ENCODE measurements around the gene MAPK8IP1.

The MAPK8IP1 gene

DNA sequence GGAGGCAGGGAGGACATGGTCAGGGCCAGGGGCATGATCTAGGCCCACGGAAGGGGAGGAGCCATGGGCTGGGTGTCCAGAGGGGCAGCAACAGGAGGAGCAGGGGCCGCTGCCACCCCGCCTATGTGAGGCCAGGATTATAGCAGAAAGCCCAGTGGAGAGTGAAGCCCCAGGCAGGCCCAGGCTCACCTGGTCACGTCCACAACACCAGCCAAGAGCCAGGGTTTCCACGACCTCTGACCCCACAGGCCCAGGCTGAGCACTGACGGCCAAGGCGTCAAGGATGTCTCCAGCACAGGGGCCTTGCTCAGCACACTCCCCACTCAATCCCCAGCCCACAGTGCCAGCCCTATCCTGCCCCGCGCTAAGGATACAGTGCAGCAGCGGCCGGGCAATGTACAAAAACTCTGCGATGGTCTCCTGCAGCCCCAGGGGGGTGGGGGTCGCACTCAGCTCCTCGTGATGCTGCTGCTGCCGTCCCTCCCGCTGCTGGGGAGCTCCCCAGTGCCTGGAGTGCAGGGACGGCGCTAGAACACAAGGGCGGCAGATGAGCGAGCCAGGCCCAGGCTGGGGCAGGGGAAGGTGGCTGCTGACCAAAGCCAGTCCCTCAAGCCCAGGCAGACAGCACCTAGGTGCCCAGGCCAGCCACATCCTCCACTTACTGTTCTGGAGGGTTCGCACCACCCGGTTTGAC is 28.6 kb downstream of the MAPK8IP1 start:
- no peak for DNase-seq

DNA sequence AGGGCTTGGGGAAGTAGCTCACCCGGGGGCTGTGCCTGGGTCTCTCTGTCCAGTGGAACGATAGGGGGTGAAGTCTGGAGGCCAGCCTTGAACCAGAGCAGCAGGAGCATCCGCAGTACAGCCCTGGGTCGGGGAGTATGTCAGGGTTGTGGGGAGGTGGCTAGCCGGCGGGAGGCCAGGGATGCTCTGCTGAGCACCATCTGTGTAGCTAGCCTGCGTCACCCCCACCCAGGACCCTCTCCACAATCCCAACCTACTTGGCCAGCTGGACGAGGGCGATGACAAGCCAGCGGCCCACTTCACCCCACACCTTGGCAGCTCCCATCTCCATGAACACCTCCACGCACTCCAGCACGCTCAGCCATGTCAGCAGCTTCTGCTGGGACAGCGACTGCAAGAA is 30.0 kb downstream of the MAPK8IP1 start:
- no peak for DNase-seq

DNA sequence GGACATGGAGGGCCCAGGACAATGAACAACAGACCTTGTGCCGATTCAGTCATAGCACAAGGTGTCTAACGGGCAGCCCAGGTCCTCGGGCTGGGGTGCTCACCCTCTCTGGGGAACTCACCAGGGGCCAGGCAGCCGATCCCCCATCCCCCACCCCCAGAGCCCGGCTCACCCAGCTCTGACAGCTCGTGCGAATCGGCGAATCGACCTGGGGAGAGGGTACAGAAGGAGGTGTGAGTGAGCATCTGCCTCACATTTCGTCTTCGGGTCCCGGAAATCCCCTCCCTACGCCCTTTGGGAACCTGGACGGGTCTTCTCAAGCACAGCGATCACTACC is 31.8 kb downstream of the MAPK8IP1 start:
- no peak for DNase-seq

DNA sequence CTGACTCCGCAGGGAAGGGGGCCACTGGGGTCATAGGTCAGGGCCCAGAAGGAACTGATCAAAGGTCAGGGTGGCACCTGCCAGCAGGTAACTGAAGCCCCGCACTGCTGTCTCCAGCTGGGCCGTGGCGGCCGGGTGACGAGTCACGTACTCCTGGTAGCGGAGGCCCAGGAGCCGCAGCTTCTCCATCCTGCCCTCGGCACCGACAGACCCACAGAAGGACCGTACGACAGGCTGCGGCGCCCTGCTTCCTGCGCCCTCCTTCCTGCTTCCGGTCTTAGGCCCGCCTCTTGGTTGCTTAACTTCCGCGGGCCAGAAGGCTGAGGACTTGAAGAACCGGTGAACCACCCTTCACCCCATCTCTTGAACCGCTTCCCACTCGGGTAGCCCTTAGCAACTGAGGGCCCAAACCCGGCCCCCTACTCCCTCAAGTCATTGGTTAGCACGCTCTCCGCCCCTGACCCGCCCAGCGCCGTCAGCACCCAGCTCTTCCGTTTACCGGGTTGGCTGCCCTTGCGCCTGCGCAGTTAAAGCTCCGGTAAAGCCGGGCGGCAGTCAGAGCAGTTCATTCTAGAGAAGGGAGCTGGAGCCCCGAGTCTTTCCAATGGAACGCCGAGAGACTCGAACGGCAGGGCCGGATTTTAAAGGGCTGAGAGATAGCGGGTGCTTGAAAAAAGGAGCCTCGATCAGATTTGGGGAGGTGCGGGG is 32.3 kb downstream of the MAPK8IP1 start, which contains the start of gene PEX16:
Gene PEX16, minus strand, starts transcription at position 255 of the 708 bp plus-strand sequence. Its CDS starts 66 bp downstream, at position 189.
- DNase-seq, result peak; percentile 96

DNA sequence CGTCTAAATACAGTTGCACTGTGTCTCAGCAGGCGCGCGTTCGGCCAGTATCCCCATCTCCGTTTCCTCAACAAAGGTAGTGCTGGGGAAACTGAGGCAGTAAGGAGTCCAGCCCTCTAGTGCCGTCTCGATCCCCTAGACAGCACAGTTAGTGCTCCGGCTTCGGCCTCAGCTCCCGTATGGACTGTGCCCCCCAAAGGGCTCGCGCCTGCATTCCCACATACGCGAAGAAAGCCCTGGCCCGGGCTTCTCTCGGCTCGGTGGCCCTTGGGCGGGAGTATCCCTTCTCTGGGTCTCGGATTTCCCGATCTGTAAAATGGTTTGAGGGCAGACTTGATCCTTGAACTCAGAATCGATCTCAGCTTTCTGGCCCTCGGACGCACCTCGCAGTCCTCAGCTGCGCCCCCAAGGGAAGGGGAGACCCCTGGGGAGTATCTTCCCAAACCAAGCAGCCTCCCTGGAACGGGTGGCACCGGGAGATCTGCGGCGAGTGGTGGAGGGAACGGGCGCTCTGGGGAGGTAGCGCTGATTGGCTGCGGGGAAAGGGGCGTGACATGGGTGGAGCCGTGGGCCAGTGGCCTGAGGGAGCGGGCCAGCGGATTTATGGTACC is 33.0 kb downstream of the MAPK8IP1 start:
- peak; percentile 80 for DNase-seq

DNA sequence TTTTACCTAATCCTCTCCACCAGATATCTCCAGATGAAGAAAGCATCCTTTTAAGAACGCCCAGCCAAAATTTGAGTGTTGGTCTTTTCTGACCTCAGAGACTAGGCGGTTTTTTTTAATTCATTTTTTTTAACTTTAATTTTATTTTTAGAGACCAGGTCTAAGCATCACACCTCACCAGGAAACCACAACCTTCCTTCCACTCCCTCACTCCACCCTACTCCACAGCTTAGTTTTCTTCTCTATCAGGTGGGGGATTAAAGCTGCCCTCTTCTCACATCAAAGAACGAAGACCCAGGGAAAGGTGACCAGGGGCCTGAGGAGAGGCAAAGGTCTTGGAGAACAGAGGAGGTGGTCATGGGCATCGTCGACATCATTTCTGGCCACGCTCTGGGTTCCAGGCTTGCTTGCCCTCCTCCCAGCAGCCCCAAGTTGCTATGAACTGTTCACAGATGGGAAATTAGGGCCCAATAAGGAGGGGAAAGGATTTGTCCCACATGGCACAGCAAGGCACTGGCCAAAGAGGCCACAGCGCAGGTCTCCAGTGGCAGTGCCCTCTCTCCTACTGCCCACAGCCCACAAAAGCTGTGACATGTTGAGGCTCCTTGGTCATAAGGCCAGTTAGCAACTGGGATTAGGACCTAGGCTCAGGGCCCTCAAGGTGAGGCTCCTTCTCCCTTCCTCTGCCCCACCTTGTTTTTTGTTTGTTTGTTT is 33.7 kb downstream of the MAPK8IP1 start:
- DNase-seq, result no peak

DNA sequence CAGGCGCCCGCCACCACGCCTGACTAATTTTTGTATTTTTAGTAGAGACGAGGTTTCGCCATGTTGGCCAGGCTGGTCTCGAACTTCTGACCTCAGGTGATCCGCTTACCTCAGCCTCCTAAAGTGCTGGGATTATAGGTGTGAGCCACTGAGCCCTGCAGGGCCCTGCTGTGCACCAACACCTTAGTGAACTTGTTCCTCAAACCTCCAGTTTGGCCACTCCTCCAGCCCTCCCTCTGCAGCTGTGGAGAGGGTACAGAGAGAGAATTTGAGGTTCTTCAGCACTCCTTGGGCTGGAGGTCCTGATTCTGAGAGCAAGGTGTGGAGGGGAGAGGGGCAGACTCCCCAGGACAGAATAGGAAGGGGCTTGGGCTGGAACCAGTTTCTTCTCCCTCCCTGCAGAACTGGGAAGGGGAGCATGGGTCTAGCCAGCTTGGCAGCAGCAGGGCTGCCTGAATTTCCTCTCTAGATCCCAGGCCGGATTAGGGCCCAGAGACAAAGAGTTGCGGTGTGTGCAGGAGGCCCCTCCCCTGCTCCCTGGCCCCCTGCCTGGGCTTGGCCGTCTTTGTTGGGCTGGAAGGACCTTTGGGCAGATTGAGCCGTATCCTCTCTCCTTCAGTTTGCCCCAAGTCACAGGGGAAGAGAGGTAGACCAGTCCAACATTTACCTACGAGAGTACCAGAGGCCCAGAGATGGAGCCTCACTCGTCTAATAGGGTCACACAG is 34.5 kb downstream of the MAPK8IP1 start:
- no peak for DNase-seq

DNA sequence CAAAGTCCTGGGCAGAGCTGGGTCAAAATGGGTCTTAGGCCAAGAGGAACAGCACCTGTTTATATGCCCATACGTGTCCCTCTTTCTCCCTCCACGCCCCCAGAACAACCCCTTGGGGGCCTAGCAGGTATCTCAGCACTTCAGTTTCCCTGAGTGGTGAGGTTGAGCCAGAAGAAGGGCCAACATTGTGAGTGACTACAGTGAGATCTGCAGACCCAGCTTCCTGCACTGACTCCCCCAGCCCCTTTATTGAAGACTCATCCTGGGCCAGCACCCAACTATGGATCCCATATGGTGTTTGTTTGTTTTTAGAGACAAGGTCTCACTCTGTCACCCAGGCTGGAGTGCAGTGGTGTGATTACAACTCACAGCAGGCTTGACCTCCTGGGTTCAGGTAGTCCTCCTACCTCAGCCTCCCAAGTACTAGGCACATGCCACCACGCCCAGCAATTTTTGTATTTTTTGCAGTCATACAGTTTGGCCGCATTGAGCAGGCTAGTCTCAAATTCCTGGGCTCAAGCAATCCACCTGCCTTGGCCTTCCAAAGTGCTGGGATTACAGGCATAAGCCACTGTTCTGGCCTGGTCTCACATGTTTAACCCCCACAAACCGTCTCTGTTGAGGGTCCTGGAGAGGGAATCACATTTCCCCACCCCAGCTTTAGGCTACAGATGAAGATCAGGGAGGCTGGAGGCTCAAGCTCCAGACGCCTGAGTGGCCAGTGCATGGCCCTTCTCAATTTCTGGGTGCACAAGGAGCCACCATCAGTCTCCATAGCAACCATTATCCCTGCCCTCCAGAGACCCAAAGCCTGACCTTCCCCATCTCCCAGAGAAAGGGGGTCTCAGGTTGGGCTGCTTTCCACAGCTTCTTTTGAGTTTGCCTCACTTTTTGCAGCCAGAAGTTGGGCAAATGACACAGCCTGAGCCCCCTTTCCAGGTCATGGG is 35.4 kb downstream of the MAPK8IP1 start:
- DNase-seq, result no peak

DNA sequence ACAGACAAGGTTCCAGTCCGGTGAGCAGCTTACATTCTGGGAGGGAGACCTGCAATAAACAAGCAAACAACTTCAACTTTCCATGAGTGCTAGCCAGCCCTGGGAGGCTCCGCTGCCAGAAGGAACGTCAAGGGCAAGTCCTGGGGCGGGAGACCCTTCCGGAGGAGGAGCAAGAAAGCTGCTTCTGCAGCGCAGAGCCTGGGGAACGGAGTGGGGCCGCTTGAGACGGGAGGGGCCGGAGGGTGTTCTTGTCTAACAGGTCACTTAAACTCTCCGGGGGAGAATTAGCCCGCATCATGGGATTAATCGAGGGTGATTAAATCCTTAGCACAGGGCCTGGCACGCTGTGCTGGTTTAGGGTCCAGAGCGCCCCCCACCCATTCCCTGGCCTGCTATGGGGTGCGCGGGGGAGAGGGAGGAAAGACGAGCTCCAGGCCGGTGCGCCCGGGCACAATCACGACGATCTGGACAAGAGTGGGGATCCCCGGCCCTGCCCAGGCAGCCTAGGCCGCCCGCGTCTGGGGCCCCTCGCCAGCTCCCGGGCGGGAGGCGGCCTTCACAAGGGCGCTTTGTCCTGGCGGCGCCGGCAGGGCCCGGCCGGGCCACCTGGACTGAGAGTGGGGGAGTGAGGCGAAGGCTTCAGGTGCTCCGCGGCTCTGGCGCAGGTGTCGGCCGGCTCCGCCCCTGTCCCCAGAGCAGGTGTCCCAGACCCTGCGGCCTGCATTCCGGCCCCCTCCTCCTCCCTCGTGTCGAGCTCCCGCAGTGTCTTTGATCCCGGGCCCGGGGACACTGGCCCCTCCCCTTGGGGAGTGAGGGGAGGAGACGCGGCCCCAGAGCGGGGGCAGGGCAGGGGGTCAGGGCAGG is 36.3 kb downstream of the MAPK8IP1 start:
- no peak for DNase-seq

DNA sequence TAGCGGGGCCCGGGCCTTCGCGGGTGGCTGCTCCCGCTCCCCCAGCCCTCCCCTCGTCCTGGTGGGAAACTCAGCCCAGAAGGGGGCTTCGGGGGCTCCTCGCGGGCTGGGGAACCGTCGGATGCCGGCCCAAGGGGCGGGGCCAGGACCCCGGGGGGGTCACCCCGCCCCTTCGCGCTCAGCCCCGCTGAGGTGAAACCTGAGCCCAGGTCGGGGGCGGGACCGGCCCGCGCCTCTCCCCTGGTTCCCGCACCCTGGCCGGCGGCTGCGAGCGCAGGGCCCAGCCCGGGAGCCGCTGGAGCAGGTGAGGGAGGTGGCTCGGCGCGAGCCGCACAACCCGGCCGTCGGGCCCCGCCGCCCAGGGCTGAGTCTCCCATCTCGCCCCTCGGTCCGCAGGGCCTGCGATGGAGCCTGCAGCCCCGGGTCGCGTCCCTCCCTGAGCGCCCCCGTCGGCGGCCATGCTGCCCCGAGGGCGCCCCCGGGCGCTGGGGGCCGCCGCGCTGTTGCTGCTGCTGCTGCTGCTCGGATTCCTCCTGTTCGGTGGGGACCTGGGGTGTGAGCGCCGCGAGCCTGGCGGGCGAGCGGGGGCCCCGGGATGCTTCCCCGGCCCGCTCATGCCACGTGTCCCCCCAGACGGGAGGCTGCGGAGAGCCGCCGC is 37.1 kb downstream of the MAPK8IP1 start, which contains the start of gene LARGE2:
Gene LARGE2, plus strand, starts transcription at position 232 of the 658 bp plus-strand sequence. Its CDS starts 227 bp downstream, at position 459.
- no peak for DNase-seq

DNA sequence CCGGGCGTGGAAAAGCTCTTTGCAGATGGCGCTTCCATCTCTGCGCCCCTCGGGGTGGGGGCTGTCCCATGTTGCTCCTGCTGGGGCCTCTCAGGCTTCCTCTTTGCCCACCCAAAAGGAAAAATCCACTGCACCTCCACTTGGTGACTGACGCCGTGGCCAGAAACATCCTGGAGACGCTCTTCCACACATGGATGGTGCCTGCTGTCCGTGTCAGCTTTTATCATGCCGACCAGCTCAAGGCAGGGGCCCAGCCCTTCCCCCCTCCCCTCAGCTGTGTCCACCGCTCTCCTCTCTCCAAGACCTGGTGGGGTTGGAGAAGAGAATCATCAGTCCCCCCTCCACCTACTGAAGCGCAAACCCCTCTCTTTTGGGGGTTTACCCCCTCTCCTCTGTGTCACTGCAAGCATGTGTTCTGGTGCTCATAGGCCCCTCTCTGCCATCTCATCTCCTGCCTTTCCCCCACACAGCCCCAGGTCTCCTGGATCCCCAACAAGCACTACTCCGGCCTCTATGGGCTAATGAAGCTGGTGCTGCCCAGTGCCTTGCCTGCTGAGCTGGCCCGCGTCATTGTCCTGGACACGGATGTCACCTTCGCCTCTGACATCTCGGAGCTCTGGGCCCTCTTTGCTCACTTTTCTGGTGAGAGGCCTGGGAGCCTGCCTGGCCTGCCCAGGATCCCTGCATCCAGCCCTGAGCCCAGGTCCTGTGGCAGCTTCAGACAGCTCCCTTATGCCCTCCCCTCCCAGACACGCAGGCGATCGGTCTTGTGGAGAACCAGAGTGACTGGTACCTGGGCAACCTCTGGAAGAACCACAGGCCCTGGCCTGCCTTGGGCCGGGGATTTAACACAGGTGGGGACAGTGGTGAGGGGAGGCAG is 38.8 kb downstream of the MAPK8IP1 start:
- no peak for DNase-seq

DNA sequence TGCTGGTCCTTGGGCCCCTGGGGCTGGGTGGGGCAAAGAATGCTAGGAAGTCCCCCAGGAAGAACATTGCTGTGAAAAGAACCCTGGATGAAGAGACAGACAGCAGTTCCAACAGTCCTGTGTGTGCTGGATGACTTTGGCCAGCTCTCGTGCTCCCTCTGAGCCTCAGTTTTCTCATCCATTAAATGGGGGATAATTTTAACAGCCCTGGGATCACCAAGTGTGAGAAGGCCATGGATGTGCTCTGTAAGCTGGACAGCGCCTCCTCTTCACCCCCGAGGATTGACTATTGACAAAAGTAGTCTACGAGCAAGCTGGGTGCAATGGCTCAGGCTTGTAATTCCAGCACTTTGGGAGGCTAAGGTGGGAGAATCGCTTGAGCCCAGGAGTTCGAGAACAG is 39.5 kb downstream of the MAPK8IP1 start:
- no peak for DNase-seq

DNA sequence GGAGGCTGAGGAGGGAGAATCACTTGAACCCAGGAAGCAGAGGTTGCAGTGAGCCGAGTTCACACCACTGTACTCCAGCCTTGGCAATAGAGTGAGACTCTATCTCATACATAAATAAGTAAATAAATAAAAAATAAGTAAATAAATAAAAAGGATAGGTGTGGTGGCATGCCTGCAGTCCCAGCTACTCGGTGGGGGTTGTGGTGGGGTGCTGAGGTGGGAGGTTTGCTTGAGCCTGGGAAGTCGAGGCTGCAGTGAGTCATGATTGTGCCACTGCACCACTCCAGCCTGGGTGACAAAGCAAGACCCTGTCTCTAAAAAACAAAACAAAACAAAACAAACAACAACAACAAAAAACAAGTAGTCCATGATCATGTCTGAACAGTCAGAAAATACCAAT is 40.1 kb downstream of the MAPK8IP1 start:
- no peak for DNase-seq

DNA sequence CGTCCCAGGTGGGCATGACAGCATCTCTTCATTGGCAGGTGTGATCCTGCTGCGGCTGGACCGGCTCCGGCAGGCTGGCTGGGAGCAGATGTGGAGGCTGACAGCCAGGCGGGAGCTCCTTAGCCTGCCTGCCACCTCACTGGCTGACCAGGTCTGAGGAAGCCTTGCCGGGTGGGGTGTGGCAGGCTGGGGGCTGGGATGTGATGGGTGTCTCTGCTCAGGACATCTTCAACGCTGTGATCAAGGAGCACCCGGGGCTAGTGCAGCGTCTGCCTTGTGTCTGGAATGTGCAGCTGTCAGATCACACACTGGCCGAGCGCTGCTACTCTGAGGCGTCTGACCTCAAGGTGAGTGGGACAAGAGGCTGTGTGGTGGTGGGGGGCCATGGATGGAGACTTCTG is 40.5 kb downstream of the MAPK8IP1 start:
- DNase-seq, result no peak

DNA sequence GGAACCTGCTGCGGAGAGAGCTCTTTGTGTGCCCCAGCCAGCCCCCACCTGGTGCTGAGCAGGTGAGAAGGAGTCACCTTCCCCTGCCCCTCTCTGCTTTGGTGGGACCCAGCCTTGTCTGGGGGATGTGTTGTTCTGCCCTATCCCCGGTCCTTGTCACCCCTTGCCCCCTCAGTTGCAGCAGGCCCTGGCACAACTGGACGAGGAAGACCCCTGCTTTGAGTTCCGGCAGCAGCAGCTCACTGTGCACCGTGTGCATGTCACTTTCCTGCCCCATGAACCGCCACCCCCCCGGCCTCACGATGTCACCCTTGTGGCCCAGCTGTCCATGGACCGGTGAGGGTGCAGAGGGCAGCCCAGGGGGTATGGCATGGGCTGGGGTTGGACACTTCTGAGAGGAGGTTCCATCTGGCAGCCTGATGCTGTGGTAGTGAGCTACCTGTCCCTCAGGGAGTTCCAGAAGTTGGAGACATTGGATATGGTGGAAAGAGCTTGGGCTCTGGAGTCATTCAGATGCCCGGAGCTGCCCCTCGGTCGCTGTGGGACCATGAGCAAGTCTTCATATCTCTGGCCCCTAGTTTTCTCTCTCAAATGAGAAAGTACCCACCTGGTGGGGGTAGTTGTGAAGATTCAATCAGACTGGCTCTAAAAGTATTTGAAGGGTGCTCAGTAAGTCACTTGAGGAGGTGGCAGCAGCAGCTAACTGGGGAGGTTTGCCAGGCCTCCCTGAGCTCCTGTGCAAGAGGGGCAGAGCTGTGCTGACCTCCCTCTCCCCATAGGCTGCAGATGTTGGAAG is 41.3 kb downstream of the MAPK8IP1 start:
- no peak for DNase-seq

DNA sequence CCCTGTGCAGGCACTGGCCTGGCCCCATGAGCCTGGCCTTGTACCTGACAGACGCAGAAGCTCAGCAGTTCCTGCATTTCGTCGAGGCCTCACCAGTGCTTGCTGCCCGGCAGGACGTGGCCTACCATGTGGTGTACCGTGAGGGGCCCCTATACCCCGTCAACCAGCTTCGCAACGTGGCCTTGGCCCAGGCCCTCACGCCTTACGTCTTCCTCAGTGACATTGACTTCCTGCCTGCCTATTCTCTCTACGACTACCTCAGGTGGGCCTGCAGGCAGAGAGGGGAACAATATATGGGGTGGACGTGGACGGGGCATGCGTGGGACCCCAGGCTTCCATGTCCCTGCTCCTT is 41.9 kb downstream of the MAPK8IP1 start:
- no peak for DNase-seq

DNA sequence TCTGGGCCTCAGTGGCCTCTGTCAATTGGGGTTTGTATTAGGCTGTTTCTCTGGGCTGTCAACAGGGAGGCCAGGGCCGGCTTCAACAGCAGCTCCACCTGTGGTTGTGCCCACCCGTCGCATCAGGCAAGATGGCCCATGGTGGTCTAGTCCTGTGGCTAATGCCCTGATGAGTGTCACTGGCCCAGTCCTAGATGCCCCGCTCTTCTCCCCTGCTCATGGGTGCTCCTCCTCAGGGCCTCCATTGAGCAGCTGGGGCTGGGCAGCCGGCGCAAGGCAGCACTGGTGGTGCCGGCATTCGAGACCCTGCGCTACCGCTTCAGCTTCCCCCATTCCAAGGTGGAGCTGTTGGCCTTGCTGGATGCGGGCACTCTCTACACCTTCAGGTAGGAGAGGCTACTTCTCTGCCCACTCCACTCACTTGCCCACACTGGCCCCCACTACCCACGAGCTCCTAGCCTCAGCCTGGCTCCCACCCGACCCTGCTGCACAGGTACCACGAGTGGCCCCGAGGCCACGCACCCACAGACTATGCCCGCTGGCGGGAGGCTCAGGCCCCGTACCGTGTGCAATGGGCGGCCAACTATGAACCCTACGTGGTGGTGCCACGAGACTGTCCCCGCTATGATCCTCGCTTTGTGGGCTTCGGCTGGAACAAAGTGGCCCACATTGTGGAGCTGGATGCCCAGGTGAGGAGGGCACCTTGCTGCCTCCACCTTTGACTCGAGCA is 42.4 kb downstream of the MAPK8IP1 start:
- no peak for DNase-seq

Measured in NK-92 treated with Interleukin-12 subunit alpha and Interleukin-12 subunit beta, amount 100 ng/mL, for 24 hours (cell line).